Right lobe of liver (tissue), 6 donors: ENCODE measurements around the gene PRELID2. TPM values are rescaled to one million over a fixed set of nuclear protein-coding genes. Genes with fewer than 3 reads are reported as not detected.
A peak's percentile ranks its signal among the peaks of the same experiment; 100 is the strongest.
"Not testable (repeated sequence)": the region's sequence is repeated elsewhere in the genome, so short reads cannot be mapped to it uniquely, and the experiment has no call there.

Source experiments
- ATAC-seq, 4 donors: fragments of 200-7000 bp; cut with Tn5 transposase; one replicate each; pipeline ENCODE4 v1.9.1; 2020; ENCODE audit warnings: mild to moderate bottlenecking in 4 of 4, moderate library complexity in 4 of 4
- DNase-seq, 3 donors: peaks; one replicate each; pipeline ENCODE4 v3.0.0-alpha.2; 2020
- H3K27ac ChIP-seq, 3 donors: fragments of 200-600 bp; one replicate each; pipeline ENCODE4 v1.8.0; 2022
- H3K27me3 ChIP-seq, 2 donors: fragments of 200-600 bp; one replicate each; pipeline ENCODE4 v1.8.0; 2022
- H3K36me3 ChIP-seq, 4 donors: fragments of 200-600 bp; sonication (generic) in 1 of 4; one replicate each; pipeline versions ENCODE4 v1.5.1 to v1.8.0; 2017 to 2022; ENCODE audit warnings: control low read depth in 1 of 4
- H3K4me1 ChIP-seq, 4 donors: fragments of 200-600 bp; sonication (generic) in 1 of 4; one replicate each; pipeline versions ENCODE4 v1.5.1 to v1.8.0; 2017 to 2022; ENCODE audit warnings: control low read depth in 1 of 4
- H3K4me3 ChIP-seq, 3 donors: fragments of 200-600 bp; one replicate each; pipeline ENCODE4 v1.8.0; 2022
- H3K9me3 ChIP-seq, 4 donors: fragments of 200-600 bp; sonication (generic) in 1 of 4; one replicate each; pipeline versions ENCODE4 v1.5.1 to v1.8.0; 2017 to 2022; ENCODE audit warnings: control low read depth in 1 of 4
- CTCF ChIP-seq, 4 donors: fragments of 200-600 bp in 3 of 4; fragments of 450-650 bp in 1 of 4; IDR thresholded peaks; one replicate each; pipeline versions ENCODE4 v1.5.1 to v1.8.0; 2016 to 2022; ENCODE audit warnings: antibody characterized with exemption in 4 of 4, mild to moderate bottlenecking in 2 of 4
- POLR2A ChIP-seq: fragments of 450-650 bp; IDR thresholded peaks from one replicate; pipeline ENCODE4 v1.6.1; 2017; ENCODE audit warnings: antibody characterized with exemption, mild to moderate bottlenecking
- WGBS: methylation state at CpG from one replicate; pipeline ENCODE4 v1.1.6; 2018; ENCODE audit warnings: low coverage, low lambda C conversion rate; ENCODE audit not compliant: insufficient coverage; ENCODE audit errors: missing lambda C conversion rate; 5-methylcytosine and 5-hydroxymethylcytosine counted together
- intact Hi-C, 2 donors: fragments of 100-400 bp; cut with DNase I; formaldehyde crosslinking; loops; one replicate each; pipeline versions ENCODE4 v1.11.2 to v1.14.1; 2022
- total RNA-seq, 6 experiments: library from RNA; depleted of rRNA in 2 of 6; stranded (reverse); fragments of >200 nt in 2 of 6; fragmentation: NEBNext Ultra II Directional in 3 of 6; extraction: Animal tissue kit (Norgen Biotek cat#: 25700) in 3 of 6; gene quantifications; one replicate each; pipeline versions ENCODE4 v1.1.0 to v1.2.4, GENCODE V29; 2016 to 2023
- donor health status: DM: no; HTN: yes; CAD: no.
- donor health status: DM: no; HTN: no; CAD: no.
- donor health status: DM: no; HTN: no; CAD: no.
- donor health status: DM: no; HTN: yes; CAD: no.
- donor health status: DM: no; HTN: yes; CAD: no.

Gene PRELID2
- total RNA-seq, 6 experiments from 2014 or later, result 2.6 to 9.3 (median 4.1) TPM

- ATAC-seq, result no peak
- Histone ChIP-seq H3K4me1 (no peaks in the 10 kb centered on the region), H3K9me3 (no peaks in the 10 kb centered on the region), H3K4me3 (no peak overlapping the region), H3K27ac (no peak overlapping the region), H3K36me3 (no peaks in the 10 kb centered on the region), H3K27me3 (no peaks in the 10 kb centered on the region)
- intact Hi-C loops, result no loop called here
- DNase-seq, result no peak
- WGBS, result 14% methylated on average over 1 of the region's 1 CpG
- TF ChIP-seq CTCF (IDR thresholded peaks at IDR 0.05) (no peak), POLR2A (no peak)
Measured at GRCh38 chr5:145867806-145868205, 32.7 kb upstream of the PRELID2 start.

- H3K9me3 ChIP-seq, ATAC-seq, DNase-seq, H3K27me3 ChIP-seq, H3K27ac ChIP-seq, intact Hi-C loops, H3K4me3 ChIP-seq, H3K36me3 ChIP-seq, H3K4me1 ChIP-seq: not testable (repeated sequence)
- 71% methylated on average over 2 of the region's 2 CpGs for WGBS
Measured at GRCh38 chr5:145864432-145864831, 29.3 kb upstream of the PRELID2 start.

GRCh38 chr5:145863003-145863402 is 27.9 kb upstream of the PRELID2 start:
- Histone ChIP-seq H3K36me3 (no peaks in the 10 kb centered on the region), H3K27ac (no peak overlapping the region), H3K4me3 (no peak overlapping the region), H3K9me3 (no peaks in the 10 kb centered on the region), H3K27me3 (no peaks in the 10 kb centered on the region), H3K4me1 (no peaks in the 10 kb centered on the region)
- 77% methylated on average over 3 of the region's 3 CpGs for WGBS
- DNase-seq (no peak), ATAC-seq (no peak)
- intact Hi-C loops, result no loop called here
- TF ChIP-seq POLR2A, result no peak
- no peak for TF ChIP-seq CTCF (IDR thresholded peaks at IDR 0.05)

GRCh38 chr5:145859897-145860296 is 24.8 kb upstream of the PRELID2 start:
- ATAC-seq, result peak in 1 of 4 donors; percentile 22
- Histone ChIP-seq H3K36me3 (no peaks in the 10 kb centered on the region), H3K9me3 (no peaks in the 10 kb centered on the region), H3K27ac (no peak overlapping the region), H3K27me3 (no peaks in the 10 kb centered on the region), H3K4me3 (no peak overlapping the region), H3K4me1 (no peaks in the 10 kb centered on the region)
- WGBS, result no CpG with 5 or more reads among the region's 3 CpGs
- no peak for DNase-seq
- TF ChIP-seq CTCF (IDR thresholded peaks at IDR 0.05), result peak in 1 of 4 donors; percentile 6
- no peak for TF ChIP-seq POLR2A
- intact Hi-C loops, result no loop called here

GRCh38 chr5:145859453-145859852 is 24.3 kb upstream of the PRELID2 start:
- H3K9me3 ChIP-seq, result no peaks in the 10 kb centered on the region
- no peak overlapping the region for H3K4me3 ChIP-seq
- intact Hi-C loops, result no loop called here
- H3K4me1 ChIP-seq, result no peaks in the 10 kb centered on the region
- ATAC-seq (peak in 1 of 4 donors; percentile 31), DNase-seq (no peak)
- H3K36me3 ChIP-seq, result no peaks in the 10 kb centered on the region
- no peak for TF ChIP-seq CTCF (IDR thresholded peaks at IDR 0.05)
- TF ChIP-seq POLR2A, result no peak
- H3K27ac ChIP-seq, result no peak overlapping the region
- no peaks in the 10 kb centered on the region for H3K27me3 ChIP-seq
- 43% methylated on average over 3 of the region's 6 CpGs for WGBS
